ENCODE results near the gene RCSD1.

Gene RCSD1

DNA sequence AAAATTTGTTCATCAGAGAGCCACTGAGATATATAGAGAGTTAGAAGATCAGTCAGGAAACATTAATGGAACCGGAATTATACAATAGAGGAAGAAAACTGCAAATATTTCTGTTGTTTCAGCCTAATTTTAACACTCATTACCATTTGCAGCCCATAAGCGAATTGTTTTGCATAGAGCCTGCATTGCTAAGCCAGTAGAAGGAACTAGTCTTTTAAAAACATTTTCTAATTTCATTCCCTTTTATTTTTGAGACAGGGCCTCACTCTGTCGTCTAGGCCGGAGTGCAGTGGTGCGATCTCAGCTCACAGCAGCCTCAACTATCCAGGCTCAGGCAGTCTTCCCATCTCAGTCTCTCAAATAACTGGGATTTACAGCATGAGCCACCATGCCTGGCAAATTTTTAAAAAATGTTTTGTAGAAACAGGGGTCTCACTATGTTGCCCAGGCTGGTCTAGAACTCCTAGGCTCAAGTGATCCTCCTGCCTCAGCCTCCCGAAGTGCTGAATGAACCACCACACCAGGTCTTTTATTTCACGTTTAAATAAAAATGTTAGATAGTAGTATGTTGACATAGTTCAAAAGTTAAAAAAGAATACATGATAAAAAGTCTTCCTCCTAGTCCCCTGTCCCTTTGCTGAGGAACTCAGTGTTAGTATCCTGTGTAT is 117.1 kb downstream of the RCSD1 start:
- TF ChIP-seq, protein P1, sequence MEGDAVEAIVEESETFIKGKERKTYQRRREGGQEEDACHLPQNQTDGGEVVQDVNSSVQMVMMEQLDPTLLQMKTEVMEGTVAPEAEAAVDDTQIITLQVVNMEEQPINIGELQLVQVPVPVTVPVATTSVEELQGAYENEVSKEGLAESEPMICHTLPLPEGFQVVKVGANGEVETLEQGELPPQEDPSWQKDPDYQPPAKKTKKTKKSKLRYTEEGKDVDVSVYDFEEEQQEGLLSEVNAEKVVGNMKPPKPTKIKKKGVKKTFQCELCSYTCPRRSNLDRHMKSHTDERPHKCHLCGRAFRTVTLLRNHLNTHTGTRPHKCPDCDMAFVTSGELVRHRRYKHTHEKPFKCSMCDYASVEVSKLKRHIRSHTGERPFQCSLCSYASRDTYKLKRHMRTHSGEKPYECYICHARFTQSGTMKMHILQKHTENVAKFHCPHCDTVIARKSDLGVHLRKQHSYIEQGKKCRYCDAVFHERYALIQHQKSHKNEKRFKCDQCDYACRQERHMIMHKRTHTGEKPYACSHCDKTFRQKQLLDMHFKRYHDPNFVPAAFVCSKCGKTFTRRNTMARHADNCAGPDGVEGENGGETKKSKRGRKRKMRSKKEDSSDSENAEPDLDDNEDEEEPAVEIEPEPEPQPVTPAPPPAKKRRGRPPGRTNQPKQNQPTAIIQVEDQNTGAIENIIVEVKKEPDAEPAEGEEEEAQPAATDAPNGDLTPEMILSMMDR (IDR thresholded peaks at IDR 0.05), result no peak
- Histone ChIP-seq H3K4me1 (peaks cover 3% of the 10 kb centered on the region), H3K36me3 (ENCODE audit: control insufficient read depth, insufficient read depth, low read length) (no peaks in the 10 kb centered on the region), H3K27ac (no peak overlapping the region), H3K9me3 (ENCODE audit: control insufficient read depth, low read length) (no peaks in the 10 kb centered on the region), H2AFZ (no peak overlapping the region), H3K4me3 (ENCODE audit: low read depth, low read length) (no peak overlapping the region), H3K9ac (no peak overlapping the region), H3K27me3 (ENCODE audit: control insufficient read depth, insufficient read depth, low read length) (no peaks in the 10 kb centered on the region), H3K79me2 (no peaks in the 10 kb centered on the region), H3K4me2 (ENCODE audit: low read length) (no peak overlapping the region)

DNA sequence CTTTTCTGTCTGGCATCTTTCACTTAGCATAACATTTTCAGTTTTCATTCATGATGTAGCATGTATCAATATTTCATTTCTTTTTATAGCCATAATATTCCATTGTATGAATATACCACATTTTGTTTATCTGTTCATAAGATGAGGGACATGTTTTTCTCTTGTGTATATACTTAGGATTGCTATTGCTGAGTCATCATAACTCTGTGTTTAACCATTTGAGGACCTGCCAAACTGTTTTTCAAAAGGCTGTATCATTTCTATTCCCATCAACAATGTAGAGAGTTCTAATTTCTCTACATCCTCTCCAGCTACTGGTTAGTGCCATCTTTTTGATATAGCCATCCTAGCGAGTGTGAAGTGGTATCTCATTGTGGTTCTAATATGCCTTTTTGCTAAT is 118.0 kb downstream of the RCSD1 start:
- Histone ChIP-seq H2AFZ (no peak overlapping the region), H3K27me3 (ENCODE audit: control insufficient read depth, insufficient read depth, low read length) (no peaks in the 10 kb centered on the region), H3K9me3 (ENCODE audit: control insufficient read depth, low read length) (no peaks in the 10 kb centered on the region), H3K4me2 (ENCODE audit: low read length) (no peak overlapping the region), H3K79me2 (no peaks in the 10 kb centered on the region), H3K9ac (no peak overlapping the region), H3K4me3 (ENCODE audit: low read depth, low read length) (no peak overlapping the region), H3K27ac (no peak overlapping the region), H3K4me1 (peaks cover 3% of the 10 kb centered on the region), H3K36me3 (ENCODE audit: control insufficient read depth, insufficient read depth, low read length) (no peaks in the 10 kb centered on the region)
- TF ChIP-seq, protein P1 (IDR thresholded peaks at IDR 0.05), result no peak

DNA sequence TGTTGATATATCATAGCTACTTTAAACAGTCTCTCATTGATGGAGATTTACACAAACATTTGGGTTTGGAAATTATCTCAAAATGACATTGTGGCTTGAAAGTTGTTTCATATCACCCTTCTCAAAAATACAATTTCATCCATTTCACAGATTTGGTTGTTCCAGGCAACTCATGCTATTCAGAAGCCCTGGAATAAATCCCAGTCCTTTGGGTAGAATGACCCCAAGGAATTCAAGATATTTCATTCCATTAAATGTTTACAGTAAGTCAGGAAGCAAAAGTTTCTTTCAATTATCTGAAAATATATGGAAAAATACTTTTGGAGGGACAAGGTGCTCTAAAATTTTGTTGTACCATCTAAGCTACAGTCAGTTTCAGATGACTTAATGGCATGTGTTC is 118.9 kb downstream of the RCSD1 start:
- Histone ChIP-seq H3K79me2 (no peaks in the 10 kb centered on the region), H3K4me3 (ENCODE audit: low read depth, low read length) (no peak overlapping the region), H3K4me1 (peaks cover 3% of the 10 kb centered on the region), H2AFZ (no peak overlapping the region), H3K27ac (no peak overlapping the region), H3K9ac (no peak overlapping the region), H3K36me3 (ENCODE audit: control insufficient read depth, insufficient read depth, low read length) (no peaks in the 10 kb centered on the region), H3K9me3 (ENCODE audit: control insufficient read depth, low read length) (no peaks in the 10 kb centered on the region), H3K27me3 (ENCODE audit: control insufficient read depth, insufficient read depth, low read length) (no peaks in the 10 kb centered on the region), H3K4me2 (ENCODE audit: low read length) (no peak overlapping the region)
- TF ChIP-seq, protein P1 (IDR thresholded peaks at IDR 0.05), result no peak

DNA sequence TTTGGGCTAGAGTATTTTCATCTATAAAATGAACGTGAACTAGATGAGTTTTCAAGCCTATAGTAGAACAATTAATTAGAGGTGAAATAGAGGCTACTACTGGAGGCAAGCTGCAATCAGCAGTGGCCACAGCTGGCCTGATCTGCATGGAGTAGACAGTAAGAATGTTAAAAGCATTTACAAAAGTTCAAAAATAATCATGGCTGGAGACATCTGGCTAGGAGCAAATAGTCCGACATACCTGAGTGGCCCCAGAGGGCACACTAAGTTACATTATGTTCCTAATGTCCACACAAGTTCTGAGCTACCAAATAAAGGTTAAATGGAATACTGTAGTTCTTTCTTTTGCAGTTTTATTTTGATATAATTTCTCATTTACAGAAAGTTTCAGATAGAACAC is 119.7 kb downstream of the RCSD1 start:
- Histone ChIP-seq H3K36me3 (ENCODE audit: control insufficient read depth, insufficient read depth, low read length) (no peaks in the 10 kb centered on the region), H2AFZ (no peak overlapping the region), H3K4me1 (peaks cover 3% of the 10 kb centered on the region), H3K79me2 (no peaks in the 10 kb centered on the region), H3K27me3 (ENCODE audit: control insufficient read depth, insufficient read depth, low read length) (no peaks in the 10 kb centered on the region), H3K27ac (no peak overlapping the region), H3K9me3 (ENCODE audit: control insufficient read depth, low read length) (no peaks in the 10 kb centered on the region), H3K4me2 (ENCODE audit: low read length) (no peak overlapping the region), H3K9ac (no peak overlapping the region), H3K4me3 (ENCODE audit: low read depth, low read length) (no peak overlapping the region)
- TF ChIP-seq, protein P1 (IDR thresholded peaks at IDR 0.05), result no peak

DNA sequence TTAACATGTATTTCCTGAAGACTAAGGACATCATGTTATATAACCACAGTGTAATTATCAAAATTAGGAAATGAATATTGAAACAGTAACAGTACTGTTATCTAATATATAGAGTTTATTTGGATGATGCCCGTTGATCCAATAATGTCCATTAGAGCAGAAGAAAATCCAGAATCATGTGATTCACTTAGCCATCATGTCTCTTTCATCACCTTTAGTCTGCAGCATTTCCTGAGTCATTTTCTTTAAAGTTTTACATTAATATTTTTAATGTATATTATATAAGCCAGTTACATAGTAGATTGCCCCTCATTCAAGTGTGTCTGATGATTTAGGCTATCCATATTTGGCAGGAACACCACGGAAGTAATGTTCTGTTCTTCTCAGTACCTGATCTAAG is 120.6 kb downstream of the RCSD1 start:
- H3K27me3 ChIP-seq (ENCODE audit: control insufficient read depth, insufficient read depth, low read length), result no peaks in the 10 kb centered on the region
- peaks cover 3% of the 10 kb centered on the region for H3K4me1 ChIP-seq
- no peak overlapping the region for H3K4me2 ChIP-seq (ENCODE audit: low read length)
- TF ChIP-seq, protein P1 (IDR thresholded peaks at IDR 0.05), result no peak
- H3K36me3 ChIP-seq (ENCODE audit: control insufficient read depth, insufficient read depth, low read length), result no peaks in the 10 kb centered on the region
- H3K9me3 ChIP-seq (ENCODE audit: control insufficient read depth, low read length), result no peaks in the 10 kb centered on the region
- H3K9ac ChIP-seq, result no peak overlapping the region
- H3K27ac ChIP-seq, result no peak overlapping the region
- H3K4me3 ChIP-seq (ENCODE audit: low read depth, low read length), result no peak overlapping the region
- no peaks in the 10 kb centered on the region for H3K79me2 ChIP-seq
- no peak overlapping the region for H2AFZ ChIP-seq
